Omental fat pad (tissue), 4 donors: ENCODE measurements around the gene DLGAP4. TPM values are rescaled to one million over a fixed set of nuclear protein-coding genes. Genes with fewer than 3 reads are reported as not detected.

ENCODE experiments used
- ATAC-seq: fragments of 150-250 bp; one replicate; pipeline ENCODE4 v1.9.1; 2016; ENCODE audit warnings: mild to moderate bottlenecking, moderate library complexity; ENCODE audit not compliant: low FRiP score
- DNase-seq: peaks from one replicate; pipeline ENCODE4 v3.0.0-alpha.2; 2019; ENCODE audit warnings: low spot score
- total RNA-seq, 4 donors: library from RNA; depleted of rRNA; stranded (reverse); fragments of >200 nt; gene quantifications; one replicate each; pipeline ENCODE4 v1.1.0, GENCODE V29; 2016
- TF ChIP-seq, protein P1 (sequence below), 3 donors: fragments of 450-650 bp; IDR thresholded peaks; one replicate each; pipeline ENCODE4 v1.5.1; 2016 to 2017; ENCODE audit warnings: antibody characterized with exemption in 3 of 3, mild to moderate bottlenecking in 3 of 3, moderate library complexity in 2 of 3

DLGAP4 gene
- total RNA-seq, 4 donors from 2014 or later: 26.0 to 42.6 (median 30.7) TPM

GRCh38 chr20:36399969-36400545, 93.9 kb downstream of the DLGAP4 start:
- ATAC-seq (no peak), DNase-seq (no peak)
- TF ChIP-seq, protein P1, sequence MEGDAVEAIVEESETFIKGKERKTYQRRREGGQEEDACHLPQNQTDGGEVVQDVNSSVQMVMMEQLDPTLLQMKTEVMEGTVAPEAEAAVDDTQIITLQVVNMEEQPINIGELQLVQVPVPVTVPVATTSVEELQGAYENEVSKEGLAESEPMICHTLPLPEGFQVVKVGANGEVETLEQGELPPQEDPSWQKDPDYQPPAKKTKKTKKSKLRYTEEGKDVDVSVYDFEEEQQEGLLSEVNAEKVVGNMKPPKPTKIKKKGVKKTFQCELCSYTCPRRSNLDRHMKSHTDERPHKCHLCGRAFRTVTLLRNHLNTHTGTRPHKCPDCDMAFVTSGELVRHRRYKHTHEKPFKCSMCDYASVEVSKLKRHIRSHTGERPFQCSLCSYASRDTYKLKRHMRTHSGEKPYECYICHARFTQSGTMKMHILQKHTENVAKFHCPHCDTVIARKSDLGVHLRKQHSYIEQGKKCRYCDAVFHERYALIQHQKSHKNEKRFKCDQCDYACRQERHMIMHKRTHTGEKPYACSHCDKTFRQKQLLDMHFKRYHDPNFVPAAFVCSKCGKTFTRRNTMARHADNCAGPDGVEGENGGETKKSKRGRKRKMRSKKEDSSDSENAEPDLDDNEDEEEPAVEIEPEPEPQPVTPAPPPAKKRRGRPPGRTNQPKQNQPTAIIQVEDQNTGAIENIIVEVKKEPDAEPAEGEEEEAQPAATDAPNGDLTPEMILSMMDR (IDR thresholded peaks at IDR 0.05): no peak

GRCh38 chr20:36400909-36401735, 95.0 kb downstream of the DLGAP4 start:
- no peak for DNase-seq
- ATAC-seq: no peak
- TF ChIP-seq, protein P1 (IDR thresholded peaks at IDR 0.05): no peak

GRCh38 chr20:36402708-36403107, 96.6 kb downstream of the DLGAP4 start:
- no peak for ATAC-seq
- DNase-seq: no peak
- TF ChIP-seq, protein P1 (IDR thresholded peaks at IDR 0.05): no peak

DNA sequence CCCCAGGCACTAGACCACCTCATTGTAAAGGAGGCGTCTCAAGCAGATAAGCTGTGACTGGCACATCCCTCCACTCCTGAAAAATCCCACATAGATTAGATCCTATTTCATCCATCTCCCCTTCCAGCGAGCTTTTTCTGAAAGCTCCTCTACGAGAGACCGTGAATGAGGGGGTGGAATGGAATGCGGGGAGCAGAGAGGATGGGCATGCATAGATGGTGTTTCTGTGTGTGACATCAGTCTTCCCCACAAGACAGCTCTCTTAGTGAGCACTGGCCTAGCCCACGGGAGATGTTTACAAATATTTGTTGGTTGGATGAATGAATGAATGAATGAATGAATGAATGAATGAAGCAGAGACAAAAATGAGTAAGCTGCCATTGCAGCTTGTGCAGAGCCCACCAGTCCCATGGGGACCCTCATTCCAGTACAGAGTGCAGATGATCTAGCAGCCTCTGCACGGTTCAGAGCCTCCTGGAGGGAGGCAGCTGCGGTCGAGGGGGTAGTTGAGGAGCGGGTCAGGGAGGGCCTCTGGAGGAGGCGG, 98.4 kb downstream of the DLGAP4 start:
- TF ChIP-seq, protein P1 (IDR thresholded peaks at IDR 0.05): no peak
- DNase-seq (no peak), ATAC-seq (no peak)

GRCh38 chr20:36405255-36405654, 99.1 kb downstream of the DLGAP4 start:
- ATAC-seq (no peak), DNase-seq (no peak)
- TF ChIP-seq, protein P1 (IDR thresholded peaks at IDR 0.05): no peak

DNA sequence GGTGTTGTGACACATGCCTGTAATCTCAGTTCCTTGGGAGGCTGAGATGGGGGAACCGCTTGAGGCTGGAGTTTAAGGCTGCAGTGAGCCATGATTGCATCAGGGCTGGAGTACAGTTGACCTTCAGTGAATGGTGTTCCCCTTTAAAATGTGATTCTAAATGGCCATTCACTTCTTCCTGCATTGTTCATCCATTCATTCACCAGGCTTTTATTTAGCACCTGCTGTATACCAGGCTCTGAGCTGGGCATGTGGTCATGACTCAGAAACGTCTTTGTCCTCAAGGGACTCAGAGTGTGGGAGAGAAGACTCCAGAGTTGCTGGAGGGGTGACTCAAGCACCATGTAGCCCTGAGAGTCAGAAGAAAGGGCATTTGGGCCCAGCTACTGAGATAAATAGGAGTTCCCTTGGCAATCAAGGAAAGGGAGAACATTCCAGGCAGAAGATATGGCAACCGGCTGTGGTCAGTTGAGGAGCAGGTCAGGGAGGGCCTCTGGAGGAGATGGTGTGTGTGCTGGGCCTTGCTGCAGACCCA, 101.1 kb downstream of the DLGAP4 start:
- TF ChIP-seq, protein P1 (IDR thresholded peaks at IDR 0.05): no peak
- no peak for DNase-seq
- ATAC-seq: no peak
